HepG2 (cell line): ENCODE measurements around the gene CRYBB2. TPM values are rescaled to one million over a fixed set of nuclear protein-coding genes. Genes with fewer than 3 reads are reported as not detected.

Experiments used
- ATAC-seq: fragments of 200-7000 bp; cut with Tn5 transposase; 3 replicates; pipeline ENCODE4 v1.9.1; 2020; ENCODE audit warnings: mild to moderate bottlenecking, moderate library complexity
- Bru-seq: library from RNA; stranded (reverse); fragments of 400-500 nt; gene quantifications from one replicate; lab custom pipeline; 2021; lab: Mats Ljungman, UMichigan
- BruChase-seq, 2 experiments: library from RNA; stranded (reverse); fragments of 400-500 nt; gene quantifications; one replicate each; lab custom pipeline; 2021; lab: Mats Ljungman, UMichigan
- BruUV-seq: library from RNA; stranded (reverse); fragments of 400-500 nt; replicated peaks from 2 replicates; lab custom pipeline; 2021; lab: Mats Ljungman, UMichigan
- CTCF ChIA-PET: fragments of 300-600 bp; formaldehyde crosslinking; extraction: SDS; loops from one replicate; lab custom pipeline; 2021; ENCODE audit warnings: low total read pairs, inconsistent platforms, low intra/inter-chr PET ratio; lab: Yijun Ruan, JAX
- POLR2A ChIA-PET: fragments of 350-600 bp; sonication (Branson Sonifier 250); formaldehyde crosslinking; loops from one replicate; lab custom pipeline; 2020; ENCODE audit warnings: antibody characterized with exemption, inconsistent platforms; lab: Yijun Ruan, JAX
- DNase-seq: peaks from one replicate; pipeline ENCODE4 v3.0.0-alpha.2; 2015; ENCODE audit warnings: low spot score
- FAIRE-seq: peaks from 3 replicates; lab custom pipeline; 2011; peaks lifted over from hg19 to GRCh38; lab: Jason Lieb, UNC
- H2AFZ ChIP-seq: one replicate; pipeline ENCODE4 v1.6.1; 2011; ENCODE audit warnings: low read length, inconsistent platforms
- H3K27ac ChIP-seq: fragments of 300-600 bp; 3 replicates; pipeline ENCODE4 v1.8.0; 2011; ENCODE audit warnings: mixed run types, mild to moderate bottlenecking, mixed read lengths, low read length, inconsistent platforms; ENCODE audit not compliant: insufficient read depth; ENCODE audit errors: extremely low read length
- H3K27me3 ChIP-seq, 2 experiments: fragments of 200-600 bp in 1 of 2; 2 replicates in 1 of 2; 3 replicates in 1 of 2; pipeline versions ENCODE4 v1.6.0 to v1.8.0; 2011; ENCODE audit warnings: low read length in 2 of 2, mild to moderate bottlenecking in 2 of 2, moderate library complexity in 2 of 2, inconsistent platforms in 1 of 2; ENCODE audit not compliant: insufficient read depth in 2 of 2, control insufficient read depth in 1 of 2
- H3K36me3 ChIP-seq, 2 experiments: fragments of 200-600 bp in 1 of 2; replicated peaks in 1 of 2; 2 replicates in 1 of 2; 3 replicates in 1 of 2; pipeline versions ENCODE4 v1.5.1 to v1.8.0; 2011; ENCODE audit warnings: low read length in 2 of 2, inconsistent platforms in 1 of 2; ENCODE audit not compliant: insufficient read depth in 2 of 2, control insufficient read depth in 1 of 2
- H3K4me1 ChIP-seq: 2 replicates; pipeline ENCODE4 v1.5.1; 2012; ENCODE audit warnings: low read length, inconsistent platforms; ENCODE audit not compliant: insufficient read depth
- H3K4me2 ChIP-seq: 2 replicates; pipeline ENCODE4 v1.6.0; 2011; ENCODE audit warnings: low read depth, low read length, inconsistent platforms
- H3K4me3 ChIP-seq, 3 experiments: fragments of 200-600 bp in 1 of 3; sonication (generic), shearing (Covaris generic) in 1 of 3; replicated peaks in 1 of 3; 2 replicates each; pipeline ENCODE4 v1.5.1; 2011 to 2016; ENCODE audit warnings: low read length in 3 of 3, inconsistent platforms in 2 of 3, low read depth in 2 of 3, mild to moderate bottlenecking in 2 of 3, control low read depth in 1 of 3, mixed read lengths in 1 of 3; ENCODE audit not compliant: insufficient read depth in 1 of 3
- H3K79me2 ChIP-seq: one replicate; pipeline ENCODE4 v1.6.1; 2011; ENCODE audit warnings: low read length, inconsistent platforms; ENCODE audit not compliant: insufficient read depth
- H3K9ac ChIP-seq: 2 replicates; pipeline ENCODE4 v1.6.0; 2011; ENCODE audit warnings: mild to moderate bottlenecking, low read depth, low read length, inconsistent platforms; ENCODE audit not compliant: insufficient read depth
- H3K9me3 ChIP-seq: 2 replicates; pipeline ENCODE4 v1.5.1; 2012; ENCODE audit warnings: mild to moderate bottlenecking, low read length
- H4K20me1 ChIP-seq: 2 replicates; pipeline ENCODE4 v1.6.0; 2011; ENCODE audit warnings: inconsistent platforms, mild to moderate bottlenecking, low read length, moderate library complexity; ENCODE audit not compliant: insufficient read depth
- GRHL1 ChIP-seq: sonication (generic); formaldehyde crosslinking; conservative IDR thresholded peaks from 2 replicates; pipeline ENCODE4 v1.8.0; 2022; ENCODE audit warnings: missing genetic modification reagents
- HDAC1 ChIP-seq: sonication (generic); formaldehyde crosslinking; IDR thresholded peaks from 2 replicates; pipeline ENCODE4 v1.5.1; 2020; ENCODE audit warnings: mild to moderate bottlenecking, missing genetic modification reagents
- MEIS1 ChIP-seq: sonication (generic); formaldehyde crosslinking; IDR thresholded peaks from 2 replicates; pipeline ENCODE4 v1.9.0; 2021; ENCODE audit warnings: mild to moderate bottlenecking, missing genetic modification reagents, moderate library complexity, borderline replicate concordance
- RNF219 ChIP-seq: sonication (generic); formaldehyde crosslinking; IDR thresholded peaks from 2 replicates; pipeline ENCODE4 v1.5.0; 2020; ENCODE audit warnings: mild to moderate bottlenecking, missing genetic modification reagents
- SP4 ChIP-seq: sonication (generic); formaldehyde crosslinking; IDR thresholded peaks from 2 replicates; pipeline ENCODE4 v1.8.1; 2023; ENCODE audit warnings: mild to moderate bottlenecking, missing genetic modification reagents
- TCF12 ChIP-seq, 2 experiments: fragments of 450-650 bp in 1 of 2; sonication (generic) in 1 of 2; formaldehyde crosslinking in 1 of 2; IDR thresholded peaks; 2 replicates each; pipeline versions ENCODE4 v1.6.1 to v1.8.0; 2017 to 2022; ENCODE audit warnings: antibody characterized with exemption in 1 of 2, mild to moderate bottlenecking in 1 of 2, missing genetic modification reagents in 1 of 2, moderate library complexity in 1 of 2
- ZNF234 ChIP-seq: sonication (generic); formaldehyde crosslinking; conservative IDR thresholded peaks from 2 replicates; pipeline ENCODE4 v1.5.1; 2020; ENCODE audit warnings: mild to moderate bottlenecking, missing genetic modification reagents
- ZNF501 ChIP-seq: sonication (generic); formaldehyde crosslinking; IDR thresholded peaks from 2 replicates; pipeline ENCODE4 v1.5.1; 2020; ENCODE audit warnings: mild to moderate bottlenecking, moderate library complexity, missing genetic modification reagents
- ZNF549 ChIP-seq: sonication (generic); formaldehyde crosslinking; IDR thresholded peaks from 2 replicates; pipeline ENCODE4 v1.5.0; 2020; ENCODE audit warnings: missing genetic modification reagents
- ZSCAN25 ChIP-seq: sonication (generic); formaldehyde crosslinking; IDR thresholded peaks from 2 replicates; pipeline ENCODE4 v1.8.0; 2022; ENCODE audit warnings: mild to moderate bottlenecking, missing genetic modification reagents
- WGBS: methylation state at CpG from one replicate; pipeline ENCODE4 v1.1.6; 2017; ENCODE audit warnings: low lambda C conversion rate; 5-methylcytosine and 5-hydroxymethylcytosine counted together
- in situ Hi-C: cut with HindIII; loops from 2 replicates; pipeline ENCODE4 v1.10.0; 2017; ENCODE audit warnings: low pct_unique_long_range_greater_than_20kb; ENCODE audit not compliant: extremely low pct_ligation_motif_present
- intact Hi-C: fragments of 100-400 bp; cut with micrococcal nuclease; formaldehyde crosslinking; loops from one replicate; pipeline ENCODE4 v1.10.0; 2022; ENCODE audit not compliant: unreplicated experiment
- long read RNA-seq, 2 experiments: library from RNA in 1 of 2; library from polyadenylated mRNA in 1 of 2; stranded (forward) in 1 of 2; unstranded in 1 of 2; transcript quantifications; one replicate each; pipeline ENCODE4 v2.0.0, GENCODE V29; 2019 to 2022
- polyA minus RNA-seq, 3 experiments: library from RNA; depleted of rRNA, polyadenylated mRNA; stranded (reverse); fragments of >200 nt; gene quantifications; 2 replicates each; pipeline ENCODE4 v1.2.3, GENCODE V29; 2011; ENCODE audit warnings: low replicate concordance in 1 of 3
- polyA plus RNA-seq, 8 experiments: library from polyadenylated mRNA; depleted of rRNA in 3 of 8; stranded (reverse) in 7 of 8; unstranded in 1 of 8; fragments of >200 nt; fragmentation: Illumina TruSeq in 4 of 8; extraction: Trizol in 4 of 8; gene quantifications; 2 replicates each; pipeline versions ENCODE4 v1.2.1 to v1.2.3, GENCODE V29; 2011 to 2016; ENCODE audit warnings: low read depth in 4 of 8, missing spikeins in 1 of 8, mixed read lengths in 1 of 8; ENCODE audit not compliant: insufficient read depth in 1 of 8
- total RNA-seq, 5 experiments: library from RNA; depleted of rRNA; stranded (reverse); fragments of >200 nt; fragmentation: Illumina TruSeq; extraction: Trizol; gene quantifications; 2 replicates each; pipeline ENCODE4 v1.2.3, GENCODE V29; 2016; ENCODE audit warnings: low read depth in 1 of 5

CRYBB2 gene
- 0.18 TPM in 1 of 2 replicates, not detected in the other for total RNA-seq (2016; rRNA removed; fragmentation: Illumina TruSeq; extraction: Trizol)
- total RNA-seq (2016; cell fraction: cytosol; rRNA removed; fragmentation: Illumina TruSeq; extraction: Trizol; ENCODE audit: low read depth): 0.26 TPM in 1 of 2 replicates, not detected in the other
- total RNA-seq (2016; cell fraction: insoluble cytoplasmic fraction; rRNA removed; fragmentation: Illumina TruSeq; extraction: Trizol): not detected in 2 replicates
- 0.34 TPM in 1 of 2 replicates, not detected in the other for total RNA-seq (2016; cell fraction: membrane; rRNA removed; fragmentation: Illumina TruSeq; extraction: Trizol)
- not detected in 2 replicates for total RNA-seq (2016; cell fraction: nucleus; rRNA removed; fragmentation: Illumina TruSeq; extraction: Trizol)
- polyA plus RNA-seq (2011; rRNA removed): 0.11 and 0.18 TPM in 2 replicates
- polyA plus RNA-seq (2011; cell fraction: cytosol; rRNA removed): 0.11 TPM in 1 of 2 replicates, not detected in the other
- polyA plus RNA-seq (2011; cell fraction: nucleus; rRNA removed): not detected in 2 replicates
- not detected in 2 replicates for polyA plus RNA-seq (2012)
- polyA plus RNA-seq (2016; cell fraction: cytosol; fragmentation: Illumina TruSeq; extraction: Trizol; ENCODE audit: low read depth): 0.21 TPM in 1 of 2 replicates, not detected in the other
- polyA plus RNA-seq (2016; cell fraction: insoluble cytoplasmic fraction; fragmentation: Illumina TruSeq; extraction: Trizol; ENCODE audit: low read depth): not detected in 2 replicates
- 0.22 TPM in 1 of 2 replicates, not detected in the other for polyA plus RNA-seq (2016; cell fraction: membrane; fragmentation: Illumina TruSeq; extraction: Trizol; ENCODE audit: low read depth)
- polyA plus RNA-seq (2016; cell fraction: nucleus; fragmentation: Illumina TruSeq; extraction: Trizol; ENCODE audit: insufficient read depth, low read depth): 0.61 TPM in 1 of 2 replicates, not detected in the other
- 0.94 TPM in 1 of 2 replicates, not detected in the other for polyA minus RNA-seq (2011; rRNA and poly(A)+ RNA removed; ENCODE audit: low replicate concordance)
- polyA minus RNA-seq (2011; cell fraction: cytosol; rRNA and poly(A)+ RNA removed): not detected in 2 replicates
- polyA minus RNA-seq (2011; cell fraction: nucleus; rRNA and poly(A)+ RNA removed): not detected in 2 replicates
- Bru-seq, nascent RNA: percentile 15 among the genes with signal in this experiment
- percentile 25 among the genes with signal in this experiment for BruChase-seq, experiment 1, labeled RNA remaining after a 6-hour chase
- percentile 24 among the genes with signal in this experiment for BruChase-seq, experiment 2, labeled RNA remaining after a 2-hour chase
- long read RNA-seq, experiment 1: 0 reads
- long read RNA-seq, experiment 2: 0 reads

GRCh38 chr22:25219211-25219689, at the start of gene CRYBB2:
TSS of gene CRYBB2 (plus strand) at chr22:25219639. CDS start at chr22:25221430, 1,791 bp downstream.
- no peak within 1 kb of the TSS for H3K4me2 ChIP-seq
- intact Hi-C loops (no loop called here), in situ Hi-C loops (no loop called here)
- no peaks in the 10 kb centered on the region for H3K36me3 ChIP-seq
- H3K4me1 ChIP-seq: 0 out of 2 replicates have a peak, but pooled peaks cover 7% of the 10 kb centered on the region
- 72% methylated on average over 18 of the region's 19 CpGs for WGBS
- no peaks in the 10 kb centered on the region for H3K79me2 ChIP-seq
- H3K9me3 ChIP-seq: no peaks in the 10 kb centered on the region
- no peak within 1 kb of the TSS for H3K27ac ChIP-seq
- no peak within 1 kb of the TSS for H3K9ac ChIP-seq
- H3K27me3 ChIP-seq: peaks cover 1 to 30% of the 10 kb centered on the region in 2 experiments; a peak in 3 of 5 replicates
- ChIA-PET CTCF (no interaction called here), POLR2A (no interaction called here)
- no peak within 1 kb of the TSS for H2AFZ ChIP-seq
- DNase-seq (no peak), ATAC-seq (no peak), FAIRE-seq (no peak)
- no TSS peak for BruUV-seq
- no peak within 1 kb of the TSS for H3K4me3 ChIP-seq
- H4K20me1 ChIP-seq: no peaks in the 10 kb centered on the region
- no peak for TF ChIP-seq MEIS1 (CRISPR knock-in tag)
- no peak for TF ChIP-seq HDAC1
- no peak for TF ChIP-seq TCF12 (IDR thresholded peaks at IDR 0.05)
- TF ChIP-seq TCF12 (CRISPR knock-in tag; IDR thresholded peaks at IDR 0.05): no peak
- TF ChIP-seq RNF219 (CRISPR knock-in tag): no peak
- no peak for TF ChIP-seq ZNF501 (CRISPR knock-in tag)
- no peak for TF ChIP-seq SP4 (CRISPR knock-in tag)
- no peak for TF ChIP-seq ZNF549 (CRISPR knock-in tag)
- TF ChIP-seq ZNF234: no peak
- no peak for TF ChIP-seq ZSCAN25 (CRISPR knock-in tag)
- no peak for TF ChIP-seq GRHL1
